Left renal cortex interstitium (tissue), 4 donors: ENCODE results near the gene MYL5. TPM values are rescaled to one million over a fixed set of nuclear protein-coding genes. Genes with fewer than 3 reads are reported as not detected.
"Not testable (repeated sequence)": the region's sequence is repeated elsewhere in the genome, so short reads cannot be mapped to it uniquely, and the experiment has no call there.

Experiments used
- DNase-seq, 4 donors: peaks; one replicate each; pipeline ENCODE4 v3.0.0-alpha.2; 2013; ENCODE audit warnings: low read depth in 4 of 4, low spot score in 2 of 4, missing footprints in 1 of 4
- polyA plus RNA-seq, 4 donors: library from polyadenylated mRNA; unstranded; fragments of 120-200 nt; gene quantifications; one replicate each; pipeline ENCODE4 v1.2.1, GENCODE V29; 2013; ENCODE audit not compliant: insufficient read length in 4 of 4

The MYL5 gene, protein sequence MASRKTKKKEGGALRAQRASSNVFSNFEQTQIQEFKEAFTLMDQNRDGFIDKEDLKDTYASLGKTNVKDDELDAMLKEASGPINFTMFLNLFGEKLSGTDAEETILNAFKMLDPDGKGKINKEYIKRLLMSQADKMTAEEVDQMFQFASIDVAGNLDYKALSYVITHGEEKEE
- polyA plus RNA-seq, result 10 to 100 TPM; 16.3 to 23.6 (median 18.8) TPM

DNA sequence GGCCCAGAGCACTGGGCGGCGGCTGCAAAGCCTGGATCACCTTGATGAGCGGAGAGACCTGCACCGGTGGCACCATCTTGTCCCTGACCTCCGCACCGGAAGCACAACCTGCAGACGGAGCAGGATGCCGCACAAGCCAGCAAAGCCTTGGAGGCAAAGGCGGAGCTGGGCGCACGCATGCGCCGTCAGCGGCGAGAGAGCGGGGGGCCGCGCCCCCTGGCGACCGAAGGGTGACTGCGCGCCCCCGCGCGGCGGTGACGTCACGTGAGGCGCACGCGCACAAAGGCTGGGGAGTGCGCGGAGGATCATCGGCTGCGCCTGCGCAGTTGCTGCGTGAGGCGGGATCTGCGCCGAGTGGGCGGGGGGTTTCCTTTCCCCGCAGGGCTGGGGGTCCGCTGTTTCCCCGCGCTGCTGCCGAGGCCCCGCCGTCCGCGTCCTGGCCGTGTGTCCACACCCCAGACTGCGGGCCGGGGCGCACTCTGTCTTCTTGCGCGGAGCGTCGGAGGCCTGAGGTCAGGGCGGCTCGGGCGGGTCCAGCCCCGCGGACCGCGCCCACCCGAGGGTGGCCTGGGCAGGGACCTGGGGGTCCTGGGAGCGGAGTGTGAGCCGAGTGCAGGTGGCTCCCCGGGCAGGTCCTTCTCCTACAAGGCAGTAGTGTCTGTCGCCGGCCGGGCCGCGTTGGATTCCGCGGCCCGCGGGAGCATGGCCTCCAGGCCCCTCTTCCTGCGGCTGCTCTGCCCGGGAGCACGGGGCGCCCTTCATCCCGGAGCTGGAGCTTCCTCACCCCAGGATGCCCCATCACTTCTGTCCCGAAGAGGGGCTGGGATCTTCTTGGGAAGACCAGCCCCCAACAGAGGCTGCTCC lies at the start of gene MYL5, which contains the start of gene ATP5ME:
TSS of gene MYL5 (plus strand) at position 371 of the 864 bp plus-strand sequence. CDS start 3,485 bp downstream, outside the sequence.
TSS of gene ATP5ME (minus strand) at position 105 of the 864 bp plus-strand sequence. CDS start at position 76, 29 bp downstream.
- DNase-seq, result peak; percentile 90 to 96 (median 92)

DNA sequence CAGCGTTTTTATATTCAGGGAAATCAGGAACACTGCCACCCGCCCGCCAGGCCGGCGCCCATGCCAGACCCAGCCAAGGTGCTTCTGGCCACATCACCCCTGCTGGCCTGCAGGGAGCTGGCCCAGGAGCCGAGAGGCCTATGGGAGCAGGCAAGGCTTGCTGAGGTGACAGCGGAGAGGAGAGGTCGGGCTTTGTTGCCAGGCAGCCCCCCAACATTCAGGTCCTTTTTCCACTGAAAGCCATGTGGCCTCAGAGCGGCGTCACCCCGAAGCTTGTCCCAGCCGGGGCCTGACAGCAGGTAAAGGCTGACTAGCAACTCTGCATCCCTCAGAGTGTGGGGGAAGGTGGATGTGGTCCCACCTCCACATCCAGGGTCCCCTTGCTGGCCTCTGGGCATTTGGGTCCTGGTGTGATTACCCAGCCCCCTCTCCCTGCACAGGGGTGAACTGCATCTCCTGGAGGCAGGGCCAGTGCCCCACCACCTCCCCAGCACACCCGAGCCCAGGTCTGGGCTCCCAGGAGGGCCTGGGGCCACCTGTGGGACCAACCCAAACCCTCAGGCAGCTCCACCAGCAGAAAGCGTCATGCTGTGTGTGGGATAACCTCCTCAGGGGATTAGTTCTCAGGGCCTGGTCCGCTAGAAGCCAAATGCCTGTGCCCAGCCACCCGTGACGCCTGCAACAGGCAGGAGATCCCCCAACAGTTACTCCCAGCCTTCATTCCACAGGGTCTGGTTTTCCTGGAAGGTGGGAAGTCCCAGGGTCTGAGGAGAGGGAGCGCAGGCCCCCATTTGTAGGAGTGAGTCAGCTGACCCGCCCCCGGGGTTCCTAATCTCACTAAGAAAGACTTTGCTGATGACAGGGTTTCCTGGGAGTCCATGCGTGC lies 49.4 kb upstream of the MYL5 start, which contains the start of gene PDE6B:
TSS of gene PDE6B (plus strand) at position 869 of the 886 bp plus-strand sequence. CDS start 54 bp downstream, outside the sequence.
- peak in 3 of 4 donors; percentile 41 to 69 (median 64) for DNase-seq

DNA sequence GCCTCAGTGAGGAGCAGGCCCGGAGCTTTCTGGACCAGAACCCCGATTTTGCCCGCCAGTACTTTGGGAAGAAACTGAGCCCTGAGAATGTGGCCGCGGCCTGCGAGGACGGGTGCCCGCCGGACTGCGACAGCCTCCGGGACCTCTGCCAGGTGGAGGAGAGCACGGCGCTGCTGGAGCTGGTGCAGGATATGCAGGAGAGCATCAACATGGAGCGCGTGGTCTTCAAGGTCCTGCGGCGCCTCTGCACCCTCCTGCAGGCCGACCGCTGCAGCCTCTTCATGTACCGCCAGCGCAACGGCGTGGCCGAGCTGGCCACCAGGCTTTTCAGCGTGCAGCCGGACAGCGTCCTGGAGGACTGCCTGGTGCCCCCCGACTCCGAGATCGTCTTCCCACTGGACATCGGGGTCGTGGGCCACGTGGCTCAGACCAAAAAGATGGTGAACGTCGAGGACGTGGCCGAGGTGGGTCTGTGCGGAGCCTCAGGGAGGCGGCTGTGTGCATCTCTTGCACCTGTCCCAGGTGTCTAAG lies 48.6 kb upstream of the MYL5 start:
- no peak for DNase-seq

DNA sequence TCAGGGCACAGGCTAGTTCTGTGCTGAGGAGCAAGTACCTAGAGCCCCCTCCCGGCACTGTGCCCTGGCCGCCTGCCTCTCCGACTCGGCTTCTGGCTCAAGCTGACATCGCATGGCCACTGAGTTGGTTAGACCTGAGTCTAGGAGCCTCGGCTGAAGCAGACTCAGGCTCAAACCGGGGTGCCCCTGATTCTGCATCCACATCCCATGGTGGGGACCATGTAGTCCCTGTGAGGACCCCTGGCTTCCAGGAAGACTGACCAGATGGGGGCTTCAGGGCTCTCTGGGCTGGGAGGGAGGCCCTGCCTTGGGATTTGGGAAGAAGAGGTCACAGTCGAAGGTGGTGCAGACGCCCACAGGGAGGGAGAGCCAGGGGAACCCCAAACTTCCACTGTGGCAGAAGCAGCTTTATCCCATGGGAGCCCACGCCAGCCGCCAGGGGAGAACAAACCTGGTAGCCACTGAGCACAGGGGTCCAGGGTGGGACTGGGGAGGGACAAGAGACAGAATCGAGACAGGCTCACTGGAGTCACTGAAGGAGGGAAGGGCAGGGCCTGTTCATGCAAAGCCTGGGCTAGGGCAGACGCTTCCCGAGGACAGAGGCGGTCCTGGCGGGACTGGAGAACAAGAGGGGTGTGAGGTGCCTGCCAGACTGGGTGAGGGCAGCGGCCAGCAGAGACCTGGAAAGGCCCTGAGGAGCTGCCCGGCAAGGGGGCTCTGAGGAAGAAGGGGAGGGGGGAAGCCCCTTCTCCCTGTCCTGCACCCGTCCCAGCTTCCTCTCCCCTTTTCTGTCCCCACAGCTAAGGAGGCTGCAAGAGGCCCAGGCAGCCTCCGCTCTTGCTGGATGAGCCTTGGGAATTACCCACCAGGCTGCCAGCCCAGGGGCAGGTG lies 47.9 kb upstream of the MYL5 start:
- no peak for DNase-seq

DNA sequence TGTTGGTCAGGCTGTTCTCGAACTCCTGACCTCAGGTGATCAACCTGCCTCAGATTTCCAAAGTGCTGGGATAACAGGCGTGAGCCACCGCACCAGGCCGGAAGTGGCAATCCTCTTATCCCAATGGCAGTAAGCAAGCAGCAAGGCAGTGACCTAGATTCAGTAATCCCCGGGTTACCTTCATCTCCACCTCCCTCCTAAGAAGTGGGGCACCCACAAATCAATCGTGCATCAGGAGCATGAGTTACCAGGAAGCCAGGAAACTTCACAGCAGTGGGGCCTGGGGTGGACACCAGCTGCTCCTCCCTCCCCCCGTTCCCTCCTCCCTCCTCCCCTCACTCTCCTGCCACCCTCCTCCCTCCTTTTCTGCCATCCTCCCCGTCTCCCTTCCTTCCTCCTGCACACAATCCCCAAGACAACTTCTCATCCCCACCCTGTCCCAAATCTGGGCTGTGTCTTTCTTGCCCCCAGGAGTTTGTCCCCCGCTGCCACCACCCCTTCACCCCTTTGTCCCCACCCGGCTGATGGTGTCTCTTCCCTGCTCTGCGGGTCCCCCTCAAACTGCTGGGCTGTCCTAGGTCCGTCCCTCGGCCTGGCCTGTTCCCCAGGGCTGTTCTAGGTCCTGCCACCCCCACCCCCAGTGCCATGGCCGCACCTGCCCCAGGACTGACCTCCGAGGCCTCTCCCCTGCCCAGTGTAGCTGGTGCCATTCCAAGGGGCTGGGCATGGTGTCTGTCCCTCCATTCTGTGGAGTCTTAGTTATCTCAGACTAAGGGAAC lies 46.8 kb upstream of the MYL5 start:
- no peak for DNase-seq

DNA sequence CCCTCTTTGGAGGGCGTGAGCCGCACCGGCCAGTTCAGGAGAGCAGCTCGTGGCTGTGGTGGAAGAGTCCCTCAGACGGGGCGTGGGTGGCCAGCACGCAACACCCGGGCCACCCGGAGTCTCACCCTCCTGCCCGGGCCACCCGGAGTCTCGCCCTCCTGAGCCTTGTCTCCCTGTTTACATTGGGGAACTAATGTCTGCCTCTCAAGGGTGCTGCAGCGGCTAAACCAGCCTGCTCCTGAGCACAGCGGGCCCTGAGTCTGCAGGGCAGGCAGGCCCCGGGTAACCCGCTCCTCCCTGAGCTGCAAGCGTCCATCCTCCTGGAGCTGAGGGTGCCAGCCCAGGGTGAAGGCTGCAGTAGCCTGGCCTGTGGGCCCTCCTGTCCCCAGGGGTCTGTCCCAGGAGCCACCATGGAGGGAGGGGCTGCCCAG lies 46.0 kb upstream of the MYL5 start:
- no peak for DNase-seq

DNA sequence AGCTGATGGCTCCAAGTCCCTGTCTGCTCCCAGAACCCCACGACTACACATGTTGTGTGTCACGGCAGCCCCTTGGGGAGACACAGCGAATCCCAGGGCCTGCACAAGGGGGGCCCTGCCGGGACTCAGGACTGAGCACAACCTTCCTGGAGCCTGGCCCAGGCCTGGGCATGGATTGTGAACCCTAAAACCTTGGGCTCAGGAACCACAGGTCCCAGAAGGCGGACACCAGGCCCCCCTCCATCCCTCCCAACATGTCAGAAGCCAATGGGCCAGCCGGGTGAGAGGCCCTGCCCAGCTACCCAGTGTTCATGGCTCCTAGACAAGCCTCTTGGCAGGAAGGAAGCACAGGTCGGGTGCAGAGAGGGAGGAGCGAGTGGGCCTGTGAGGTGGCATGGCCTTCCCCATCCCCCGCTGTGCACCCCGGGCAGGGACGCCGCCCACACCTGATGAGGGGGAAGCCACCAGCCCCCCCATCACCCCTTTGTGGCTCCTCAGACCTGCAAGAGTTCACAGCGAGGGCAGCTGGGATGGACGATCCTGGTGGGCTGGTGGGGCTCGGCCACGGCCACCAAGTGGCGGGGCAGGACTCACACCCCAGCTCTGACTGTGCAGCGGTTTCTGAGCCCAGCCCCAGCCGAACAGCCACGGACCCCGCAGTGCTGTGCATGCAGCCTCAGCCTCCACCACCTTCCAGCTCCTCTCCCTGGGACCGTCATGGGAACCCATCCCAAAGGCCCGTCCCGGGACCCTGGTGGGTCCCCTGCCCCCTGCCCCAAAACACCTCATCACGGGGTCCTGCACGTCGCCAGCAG lies 45.3 kb upstream of the MYL5 start:
- no peak for DNase-seq

DNA sequence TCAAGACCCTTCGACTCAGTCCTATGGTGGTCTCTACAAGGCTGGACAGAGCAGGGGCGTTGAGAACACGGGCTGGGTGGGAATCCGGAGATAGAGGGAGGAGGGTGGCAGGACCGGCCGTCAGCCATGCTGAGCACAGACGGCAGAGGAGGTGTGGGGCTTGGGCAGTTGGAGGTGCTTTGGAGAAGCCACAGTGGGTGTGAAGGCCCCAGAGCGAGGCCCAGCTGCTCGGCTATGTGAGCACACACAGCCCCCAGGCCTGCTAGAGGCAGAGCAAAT lies 44.8 kb upstream of the MYL5 start:
- DNase-seq, result no peak

DNA sequence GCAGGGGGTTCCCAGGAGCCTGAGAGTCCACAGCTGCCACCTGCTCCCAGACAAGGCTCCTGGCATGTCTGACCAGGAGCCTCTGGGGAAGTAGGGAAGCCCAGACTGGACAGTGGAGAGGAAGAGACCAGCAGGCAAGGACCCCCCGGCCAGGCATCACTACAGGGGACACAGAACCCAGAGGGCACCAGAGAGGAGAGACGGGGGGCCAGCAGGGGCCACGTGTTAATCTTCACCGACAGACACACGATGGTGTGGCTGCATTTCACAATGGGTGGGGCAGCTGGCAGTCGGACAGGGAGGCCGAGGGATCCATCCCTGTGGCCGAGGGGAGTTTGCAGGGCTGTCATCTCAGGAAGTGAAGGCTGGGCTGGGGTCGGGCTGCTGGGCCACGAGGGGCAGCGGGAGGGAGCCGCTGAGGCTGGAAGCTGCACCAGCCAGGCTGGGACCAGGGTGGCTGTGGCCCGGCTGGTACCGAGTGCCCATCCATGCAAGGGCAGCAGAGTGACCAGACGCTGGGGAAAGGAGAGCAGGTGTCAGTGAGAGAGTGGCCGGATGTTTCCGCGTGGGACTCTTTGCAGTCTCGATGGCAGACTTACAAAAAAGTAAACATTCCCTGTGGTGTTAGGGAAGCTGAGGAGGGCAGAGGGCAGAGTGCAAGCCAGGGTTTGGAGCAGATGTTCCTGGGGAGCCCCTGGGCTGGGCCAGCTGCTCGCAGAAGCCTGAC lies 44.3 kb upstream of the MYL5 start:
- DNase-seq, result no peak

DNA sequence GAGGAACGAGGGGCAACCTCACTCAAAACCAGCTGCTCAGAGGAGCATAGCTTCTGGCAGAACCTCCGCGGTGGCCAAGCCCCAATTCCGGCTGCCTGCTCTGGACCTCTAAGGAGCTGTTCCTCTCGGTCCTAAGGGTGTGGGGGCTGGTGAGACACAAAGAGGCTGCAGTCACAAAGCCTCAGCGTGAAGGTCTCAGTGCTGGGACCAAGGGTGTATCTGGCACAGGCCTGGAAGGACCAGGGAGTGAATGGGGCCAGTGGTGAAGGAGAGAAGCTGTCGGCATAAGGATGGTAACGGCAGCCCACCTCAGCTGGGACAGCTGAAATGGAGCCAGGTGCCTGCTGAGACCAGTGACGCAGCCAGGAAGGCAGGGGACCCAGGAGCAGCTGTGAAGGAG lies 43.7 kb upstream of the MYL5 start:
- no peak for DNase-seq

DNA sequence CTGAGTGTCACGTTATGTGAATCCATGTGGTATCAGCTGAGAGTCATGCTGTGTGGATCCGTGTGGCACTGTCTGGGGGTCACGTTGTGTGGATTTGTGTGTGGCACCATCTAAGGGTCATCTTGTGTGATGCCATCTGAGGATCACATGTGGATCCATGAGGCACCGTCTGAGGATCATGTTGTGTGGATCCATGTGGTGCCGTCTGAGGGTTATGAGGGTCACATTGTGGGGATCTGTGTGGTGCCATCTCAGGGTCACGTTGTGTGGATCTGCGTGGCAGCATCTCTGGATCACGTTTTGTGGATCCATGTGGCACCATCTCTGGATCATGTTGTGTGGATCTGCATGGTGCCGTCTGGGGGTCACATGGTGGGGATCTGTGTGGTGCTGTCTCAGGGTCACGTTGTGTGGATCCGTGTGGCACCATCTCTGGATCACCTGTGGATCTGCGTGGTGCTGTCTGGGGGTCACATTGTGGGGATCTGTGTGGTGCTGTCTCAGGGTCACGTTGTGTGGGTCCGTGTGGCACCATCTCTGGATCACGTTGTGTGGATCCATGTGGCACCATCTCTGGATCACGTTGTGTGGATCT lies 42.0 kb upstream of the MYL5 start:
- no peak for DNase-seq

DNA sequence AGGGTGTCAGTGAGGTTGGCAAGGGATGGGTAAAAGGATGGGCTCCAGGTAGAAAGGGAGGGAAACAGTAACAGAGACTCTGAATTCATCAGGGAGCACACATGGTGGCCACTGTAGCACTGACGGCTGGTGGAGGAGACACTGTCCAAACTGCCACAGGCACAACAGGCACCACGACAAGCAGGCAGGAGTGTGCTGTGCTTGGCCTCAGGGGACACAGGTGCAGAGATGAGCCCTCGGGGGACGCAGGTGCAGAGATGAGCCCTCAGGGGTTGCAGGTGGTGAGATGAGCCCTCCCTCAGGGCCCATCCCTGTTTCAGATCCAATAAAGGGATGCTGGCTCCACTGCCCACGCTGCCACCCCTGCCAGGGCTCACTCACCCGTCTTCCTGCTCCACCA lies 41.4 kb upstream of the MYL5 start:
- DNase-seq, result no peak

DNA sequence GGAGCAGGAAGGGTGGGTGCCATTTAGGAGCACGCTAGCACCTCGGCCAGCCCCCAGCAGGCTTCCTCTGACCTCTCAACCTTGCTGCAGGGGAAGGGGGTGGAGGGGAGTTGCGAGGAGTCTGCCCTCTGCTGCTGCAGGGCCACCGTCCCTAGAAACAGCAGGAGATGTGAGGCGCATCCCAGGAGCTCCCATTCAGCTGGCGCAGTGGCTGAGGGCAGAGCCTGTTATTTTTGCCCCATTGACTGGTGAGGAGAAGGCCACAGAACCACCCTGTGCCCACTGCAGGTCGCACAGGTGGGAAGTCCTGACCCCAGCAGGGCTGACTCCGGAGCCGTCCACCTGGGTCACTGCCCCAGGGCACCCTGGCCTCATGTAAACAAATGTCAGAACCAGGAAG lies 40.9 kb upstream of the MYL5 start:
- DNase-seq, result no peak

DNA sequence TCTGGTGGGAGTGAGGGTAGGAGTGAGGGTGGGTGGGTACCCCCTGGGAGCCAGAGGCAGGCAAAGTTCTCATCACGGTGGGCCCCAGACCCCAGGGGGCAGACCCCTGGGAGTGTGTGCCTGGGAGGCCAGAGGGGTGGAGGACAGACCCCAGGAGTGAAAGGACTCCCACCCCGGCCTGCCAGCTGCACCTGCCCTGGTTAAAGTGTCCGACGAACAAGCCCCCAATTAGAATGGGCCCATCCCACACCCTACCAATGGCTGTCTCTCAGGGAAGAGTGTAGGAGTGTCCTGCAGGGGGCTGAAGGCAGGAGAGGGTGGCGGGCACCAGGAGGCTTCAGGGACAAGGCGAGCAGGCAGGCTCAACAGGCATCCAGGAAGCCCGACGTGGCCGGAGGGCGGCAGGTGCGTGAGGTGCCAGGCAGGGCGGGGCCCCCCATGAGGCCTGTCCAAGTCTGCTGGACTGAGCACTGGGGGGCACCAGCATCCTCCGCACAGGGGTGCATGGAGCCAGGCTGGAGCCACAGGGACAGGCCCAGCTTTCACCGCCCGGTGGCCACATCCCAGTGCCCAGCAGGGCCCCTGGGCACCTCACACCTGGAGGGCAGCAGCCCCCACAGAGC lies 40.3 kb upstream of the MYL5 start:
- no peak for DNase-seq

DNA sequence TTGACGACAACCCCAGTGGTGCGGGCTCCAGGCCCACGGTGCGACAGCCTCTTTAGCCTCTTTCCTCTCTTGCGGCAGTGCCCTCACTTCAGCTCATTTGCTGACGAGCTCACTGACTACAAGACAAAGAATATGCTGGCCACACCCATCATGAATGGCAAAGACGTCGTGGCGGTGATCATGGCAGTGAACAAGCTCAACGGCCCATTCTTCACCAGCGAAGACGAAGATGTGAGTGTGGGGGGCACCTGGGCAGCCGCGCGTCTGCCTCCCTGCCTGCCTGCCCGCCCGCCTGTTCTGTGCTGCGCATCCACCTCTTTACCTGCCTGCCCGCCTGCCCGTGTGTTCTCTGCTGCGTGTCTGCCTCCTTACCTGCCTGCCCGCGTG lies 39.8 kb upstream of the MYL5 start:
- DNase-seq, result no peak

DNA sequence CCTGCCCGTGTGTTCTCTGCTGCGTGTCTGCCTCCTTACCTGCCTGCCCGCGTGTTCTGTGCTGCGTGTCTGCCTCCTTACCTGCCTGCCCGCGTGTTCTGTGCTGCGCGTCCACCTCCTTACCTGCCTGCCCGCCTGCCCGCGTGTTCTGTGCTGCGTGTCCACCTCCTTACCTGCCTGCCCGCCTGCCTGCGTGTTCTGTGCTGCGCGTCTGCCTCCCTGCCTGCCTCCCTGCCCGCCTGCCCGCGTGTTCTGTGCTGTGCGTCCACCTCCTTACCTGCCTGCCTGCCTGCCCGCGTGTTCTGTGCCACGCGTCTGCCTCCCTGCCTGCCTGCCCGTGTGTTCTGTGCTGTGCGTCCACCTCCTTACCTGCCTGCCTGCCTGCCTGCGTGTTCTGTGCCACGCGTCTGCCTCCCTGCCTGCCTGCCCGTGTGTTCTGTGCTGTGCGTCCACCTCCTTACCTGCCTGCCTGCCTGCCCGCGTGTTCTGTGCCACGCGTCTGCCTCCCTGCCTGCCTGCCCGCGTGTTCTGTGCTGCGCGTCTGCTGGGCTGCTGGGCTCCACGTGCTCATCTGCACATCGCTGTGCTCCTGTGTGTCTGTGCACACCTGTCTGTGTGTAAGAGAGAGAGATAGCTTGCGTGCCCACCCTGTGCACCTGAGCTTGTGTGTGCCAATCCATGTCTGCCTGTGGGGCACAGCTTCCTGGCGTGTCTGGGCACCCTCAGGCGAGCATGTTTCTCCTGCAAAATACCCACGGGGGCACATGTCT lies 39.1 kb upstream of the MYL5 start:
- not testable (repeated sequence) for DNase-seq
